Upper lobe of right lung (tissue), 1 donor: ENCODE data around the gene KRTAP10-4. TPM values are rescaled to one million over a fixed set of nuclear protein-coding genes. Genes with fewer than 3 reads are reported as not detected.
"Not testable (repeated sequence)": the region's sequence is repeated elsewhere in the genome, so short reads cannot be mapped to it uniquely, and the experiment has no call there.

Experiments used
- ATAC-seq: fragments of 200-7000 bp; cut with Tn5 transposase; one replicate; pipeline ENCODE4 v1.9.1; 2020; ENCODE audit warnings: mild to moderate bottlenecking, moderate library complexity
- DNase-seq: peaks from one replicate; pipeline ENCODE4 v3.0.0-alpha.2; 2020
- H3K27ac ChIP-seq: fragments of 200-600 bp; one replicate; pipeline ENCODE4 v1.8.0; 2022
- H3K27me3 ChIP-seq: fragments of 200-600 bp; one replicate; pipeline ENCODE4 v1.8.0; 2022; ENCODE audit warnings: mild to moderate bottlenecking
- H3K36me3 ChIP-seq: fragments of 200-600 bp; one replicate; pipeline ENCODE4 v1.8.0; 2022
- H3K4me1 ChIP-seq: fragments of 200-600 bp; one replicate; pipeline ENCODE4 v1.8.0; 2022
- H3K4me3 ChIP-seq: fragments of 200-600 bp; one replicate; pipeline ENCODE4 v1.8.0; 2022; ENCODE audit warnings: mild to moderate bottlenecking
- H3K9me3 ChIP-seq: fragments of 200-600 bp; one replicate; pipeline ENCODE4 v1.8.0; 2022
- intact Hi-C: fragments of 100-400 bp; cut with DNase I; formaldehyde crosslinking; loops from one replicate; pipeline ENCODE4 v1.11.0; 2022
- total RNA-seq: library from RNA; stranded (reverse); fragmentation: NEBNext Ultra II Directional; extraction: Animal tissue kit (Norgen Biotek cat#: 25700); gene quantifications from one replicate; pipeline ENCODE4 v1.2.1, GENCODE V29; 2021
- TF ChIP-seq, protein P1 (sequence below): fragments of 200-600 bp; IDR thresholded peaks from one replicate; pipeline ENCODE4 v1.8.0; 2022; ENCODE audit warnings: antibody characterized with exemption
- donor health status: DM: no; HTN: yes; CAD: no; lungs with severe emphysema.

KRTAP10-4 gene
- total RNA-seq, 1 donor from 2014 or later = not detected

DNA sequence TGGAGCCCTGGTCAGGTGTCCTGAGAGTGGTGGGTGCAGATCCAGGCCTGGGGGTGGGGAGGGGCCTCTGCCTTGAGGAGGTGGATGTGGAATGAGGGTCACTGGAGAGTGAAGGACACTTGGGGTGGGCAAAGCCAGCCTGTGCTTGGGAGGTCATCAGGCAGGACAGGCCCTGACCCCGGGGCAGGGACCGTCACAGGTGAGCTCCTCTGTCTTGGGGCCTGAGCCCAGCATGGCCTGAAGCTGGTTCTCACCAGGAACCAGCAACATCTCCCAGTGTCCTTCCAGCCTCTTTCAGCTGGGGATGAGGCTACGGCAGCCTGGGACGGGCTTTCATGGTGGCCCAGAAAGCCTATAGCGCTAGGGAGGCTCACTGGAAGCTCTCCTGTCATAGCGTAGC is 21.4 kb upstream of the KRTAP10-4 start:
- no peaks in the 10 kb centered on the region for H3K4me1 ChIP-seq
- no peak overlapping the region for H3K27ac ChIP-seq
- no peaks in the 10 kb centered on the region for H3K36me3 ChIP-seq
- TF ChIP-seq, protein P1, sequence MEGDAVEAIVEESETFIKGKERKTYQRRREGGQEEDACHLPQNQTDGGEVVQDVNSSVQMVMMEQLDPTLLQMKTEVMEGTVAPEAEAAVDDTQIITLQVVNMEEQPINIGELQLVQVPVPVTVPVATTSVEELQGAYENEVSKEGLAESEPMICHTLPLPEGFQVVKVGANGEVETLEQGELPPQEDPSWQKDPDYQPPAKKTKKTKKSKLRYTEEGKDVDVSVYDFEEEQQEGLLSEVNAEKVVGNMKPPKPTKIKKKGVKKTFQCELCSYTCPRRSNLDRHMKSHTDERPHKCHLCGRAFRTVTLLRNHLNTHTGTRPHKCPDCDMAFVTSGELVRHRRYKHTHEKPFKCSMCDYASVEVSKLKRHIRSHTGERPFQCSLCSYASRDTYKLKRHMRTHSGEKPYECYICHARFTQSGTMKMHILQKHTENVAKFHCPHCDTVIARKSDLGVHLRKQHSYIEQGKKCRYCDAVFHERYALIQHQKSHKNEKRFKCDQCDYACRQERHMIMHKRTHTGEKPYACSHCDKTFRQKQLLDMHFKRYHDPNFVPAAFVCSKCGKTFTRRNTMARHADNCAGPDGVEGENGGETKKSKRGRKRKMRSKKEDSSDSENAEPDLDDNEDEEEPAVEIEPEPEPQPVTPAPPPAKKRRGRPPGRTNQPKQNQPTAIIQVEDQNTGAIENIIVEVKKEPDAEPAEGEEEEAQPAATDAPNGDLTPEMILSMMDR = no peak
- H3K27me3 ChIP-seq = peaks cover 18% of the 10 kb centered on the region
- peak; percentile 40 for DNase-seq
- H3K9me3 ChIP-seq = no peaks in the 10 kb centered on the region
- intact Hi-C loops = no loop called here
- ATAC-seq = peak; percentile 10
- H3K4me3 ChIP-seq = no peak overlapping the region

DNA sequence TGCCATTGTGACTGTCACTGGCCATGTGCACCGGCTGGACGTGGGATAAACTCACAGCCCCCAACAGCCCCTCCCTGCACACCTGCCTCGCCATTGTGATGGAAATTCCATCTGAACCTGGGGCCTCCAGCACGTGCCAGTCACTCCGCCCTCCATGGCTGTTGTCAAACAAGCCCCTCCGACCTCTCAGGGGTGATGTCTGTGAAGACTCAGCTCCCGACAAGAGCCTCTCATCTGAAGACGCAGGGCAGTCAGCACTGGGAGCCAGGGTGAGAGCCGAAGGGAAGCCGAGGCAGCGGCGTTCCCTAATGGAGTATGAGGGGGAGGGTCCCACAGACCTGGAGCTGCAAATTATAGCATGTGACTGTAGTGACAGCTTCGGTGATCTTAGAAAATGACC is 20.8 kb upstream of the KRTAP10-4 start:
- no peaks in the 10 kb centered on the region for H3K36me3 ChIP-seq
- intact Hi-C loops = no loop called here
- H3K27me3 ChIP-seq = peaks cover 18% of the 10 kb centered on the region
- no peak overlapping the region for H3K4me3 ChIP-seq
- TF ChIP-seq, protein P1 = no peak
- H3K27ac ChIP-seq = no peak overlapping the region
- H3K9me3 ChIP-seq = no peaks in the 10 kb centered on the region
- ATAC-seq (no peak), DNase-seq (peak; percentile 36)
- no peaks in the 10 kb centered on the region for H3K4me1 ChIP-seq

DNA sequence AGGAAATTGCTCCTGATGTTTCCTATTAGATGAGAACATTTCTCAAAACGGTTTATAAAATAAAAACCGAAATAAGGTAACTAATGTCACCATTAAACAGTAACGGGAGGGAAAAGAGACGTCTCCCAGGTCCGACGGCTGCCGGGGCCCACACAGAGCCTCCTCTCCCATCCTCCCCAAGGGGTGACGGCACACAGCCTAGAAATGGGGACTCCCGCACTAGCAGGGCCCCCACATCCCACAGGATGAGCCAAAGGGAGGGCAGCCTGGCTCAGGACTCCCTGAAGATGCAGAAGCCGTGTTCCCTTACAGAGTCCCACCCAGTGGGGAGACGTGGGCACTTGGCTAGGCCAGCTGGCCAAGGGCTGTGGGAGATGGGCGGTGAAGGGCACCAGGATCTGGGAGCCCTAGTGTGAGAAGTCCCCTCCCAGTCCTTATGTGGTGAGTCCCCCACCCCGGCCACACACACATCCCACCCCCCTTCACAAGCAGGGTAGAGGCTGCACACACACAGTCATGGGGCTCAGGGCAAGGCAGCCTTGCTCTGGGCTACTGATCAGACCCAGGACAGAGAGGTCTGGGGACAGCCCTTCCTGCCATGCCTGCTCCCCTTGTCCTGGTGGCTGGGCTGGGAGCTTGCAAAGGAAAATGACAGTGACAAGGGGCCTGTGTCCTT is 18.2 kb upstream of the KRTAP10-4 start:
- H3K4me3 ChIP-seq = no peak overlapping the region
- no peaks in the 10 kb centered on the region for H3K4me1 ChIP-seq
- no peaks in the 10 kb centered on the region for H3K9me3 ChIP-seq
- TF ChIP-seq, protein P1 = no peak
- no peaks in the 10 kb centered on the region for H3K36me3 ChIP-seq
- DNase-seq (peak; percentile 50), ATAC-seq (peak; percentile 16)
- no peak overlapping the region for H3K27ac ChIP-seq
- intact Hi-C loops = no loop called here
- peaks cover 9% of the 10 kb centered on the region for H3K27me3 ChIP-seq

DNA sequence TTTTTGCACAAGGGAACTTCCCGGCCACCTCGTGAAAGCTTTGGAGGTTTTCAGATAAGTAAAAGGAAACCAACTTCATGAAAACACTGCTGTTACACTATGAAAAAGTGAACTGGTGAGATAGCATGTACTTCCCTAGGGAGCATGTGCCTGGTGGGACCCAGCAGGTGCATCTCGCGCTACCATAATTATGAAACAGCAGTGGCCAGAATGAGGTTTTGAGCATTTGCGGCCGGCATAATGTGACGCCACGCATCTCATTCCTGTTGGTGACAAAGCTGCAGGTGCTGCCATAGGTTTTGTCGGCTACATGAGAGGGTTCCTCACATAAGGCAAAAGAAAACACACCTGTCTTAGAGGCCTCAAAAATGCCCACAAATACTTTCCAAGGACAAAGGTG is 16.6 kb upstream of the KRTAP10-4 start:
- no peaks in the 10 kb centered on the region for H3K4me1 ChIP-seq
- DNase-seq (no peak), ATAC-seq (no peak)
- H3K9me3 ChIP-seq = no peaks in the 10 kb centered on the region
- H3K27me3 ChIP-seq = peaks cover 9% of the 10 kb centered on the region
- intact Hi-C loops = no loop called here
- H3K4me3 ChIP-seq = no peak overlapping the region
- TF ChIP-seq, protein P1 = no peak
- no peaks in the 10 kb centered on the region for H3K36me3 ChIP-seq
- no peak overlapping the region for H3K27ac ChIP-seq

DNA sequence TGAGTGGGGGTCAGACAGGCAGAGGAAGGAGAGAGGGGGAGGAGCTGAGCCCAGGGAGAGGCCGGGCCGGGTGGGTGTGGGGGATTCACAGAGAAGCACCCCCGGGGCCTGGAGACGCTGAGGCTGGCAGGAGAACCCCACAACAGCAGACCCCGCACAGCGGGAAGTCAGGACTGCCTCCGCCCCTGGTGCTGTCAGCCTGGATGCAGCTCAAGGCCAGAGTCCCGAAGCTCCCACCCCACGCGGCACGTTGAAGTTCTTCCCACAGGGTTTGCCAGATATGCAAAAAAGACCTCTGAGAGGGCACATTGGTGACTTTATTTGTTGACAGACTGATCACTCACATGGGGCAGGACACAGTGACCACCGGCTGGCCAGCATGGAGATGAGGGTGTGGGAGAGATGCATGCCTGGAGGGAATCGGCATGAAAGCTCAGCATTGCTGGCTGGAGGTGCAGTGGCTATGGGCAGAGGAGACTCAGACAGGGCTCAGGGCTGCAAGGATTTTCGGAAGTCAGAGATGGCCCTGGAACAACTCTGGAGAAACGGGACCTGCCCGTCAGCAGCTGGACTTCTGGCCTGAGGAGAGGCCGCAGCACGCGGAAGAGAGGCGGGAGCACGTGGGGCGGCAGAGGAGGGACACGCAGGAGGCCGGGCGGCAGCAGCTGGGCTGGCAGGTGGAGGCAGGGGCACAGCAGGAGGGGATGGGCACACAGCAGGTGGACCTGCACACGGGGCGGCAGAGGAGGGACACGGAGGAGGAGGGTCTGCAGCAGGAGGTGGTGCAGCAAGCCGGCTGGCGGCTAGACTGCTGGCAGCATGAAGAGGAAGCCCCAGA is 15.8 kb upstream of the KRTAP10-4 start:
- ATAC-seq (no peak), DNase-seq (peak; percentile 52)
- Histone ChIP-seq H3K27ac (no peak overlapping the region), H3K4me1 (no peaks in the 10 kb centered on the region), H3K36me3 (no peaks in the 10 kb centered on the region), H3K4me3 (no peak overlapping the region), H3K27me3 (peaks cover 9% of the 10 kb centered on the region), H3K9me3 (no peaks in the 10 kb centered on the region)
- TF ChIP-seq, protein P1 = no peak
- intact Hi-C loops = no loop called here

DNA sequence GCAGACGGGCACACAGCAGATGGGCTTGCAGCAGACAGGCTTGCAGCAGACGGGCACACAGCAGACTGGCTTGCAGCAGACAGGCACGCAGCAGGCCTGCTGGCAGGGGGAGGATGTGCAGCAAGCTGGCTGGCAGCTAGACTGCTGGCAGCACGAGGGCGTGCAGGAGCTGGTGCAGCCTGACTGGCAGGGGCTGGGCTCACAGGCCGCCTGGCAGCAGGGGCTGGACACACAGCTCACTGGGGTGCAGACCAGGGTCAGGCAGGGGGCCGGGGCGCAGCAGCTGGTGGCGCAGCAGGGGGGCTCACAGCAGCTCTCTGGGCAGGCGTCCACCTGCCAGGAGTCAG is 15.2 kb upstream of the KRTAP10-4 start:
- not testable (repeated sequence) for DNase-seq

More for the DNA sequence above, 15.2 kb upstream of the KRTAP10-4 start:
- intact Hi-C loops, H3K27ac ChIP-seq, H3K36me3 ChIP-seq, H3K4me1 ChIP-seq, H3K4me3 ChIP-seq, H3K27me3 ChIP-seq, ATAC-seq, H3K9me3 ChIP-seq: not testable (repeated sequence)
